ENCODE results near the gene TUT1. TPM values are rescaled to one million over a fixed set of nuclear protein-coding genes. Genes with fewer than 3 reads are reported as not detected.
"Not testable (repeated sequence)": the region's sequence is repeated elsewhere in the genome, so short reads cannot be mapped to it uniquely, and the experiment has no call there.

The TUT1 gene
- total RNA-seq, 3 donors from 2014 or later (not counting 1 experiment from before 2014, with no cell fraction given): 20.0 to 28.9 (median 26.2) TPM

GRCh38 chr11:62567018-62567633 lies 24.2 kb downstream of the TUT1 start:
- Histone ChIP-seq H3K27me3 (ENCODE audit: control insufficient read depth, insufficient read depth, low read length) (no peaks in the 10 kb centered on the region), H3K36me3 (ENCODE audit: control insufficient read depth, insufficient read depth, low read length) (peaks cover 66% of the 10 kb centered on the region), H3K4me1 (ENCODE audit: control insufficient read depth, insufficient read depth, low read length) (no peaks in the 10 kb centered on the region), H3K9me3 (ENCODE audit: control insufficient read depth, insufficient read depth, low read length) (no peaks in the 10 kb centered on the region), H3K4me3 (ENCODE audit: low read length) (no peak overlapping the region), H3K27ac (ENCODE audit: low read length) (no peak overlapping the region)
- WGBS (ENCODE audit: insufficient coverage): 87% methylated on average over 8 of the region's 8 CpGs
- TF ChIP-seq CTCF (IDR thresholded peaks at IDR 0.05): no peak
- DNase-seq: no peak
- no peaks in the 10 kb centered on the region for H3K9me3 Mint-ChIP-seq
- H3K27me3 Mint-ChIP-seq (ENCODE audit: low read depth in 2 of 2): no peaks in the 10 kb centered on the region
- intact Hi-C loops (cut with micrococcal nuclease): no loop called here
- H3K36me3 Mint-ChIP-seq: peaks cover 28% of the 10 kb centered on the region
- ATAC-seq: no peak
- peaks cover 16 to 33% of the 10 kb centered on the region in 2 donors for H3K4me1 Mint-ChIP-seq
- H3K4me3 Mint-ChIP-seq: no peak overlapping the region
- H3K27ac Mint-ChIP-seq: peak overlapping the region; percentile 43 to 47

GRCh38 chr11:62566247-62566646 lies 25.1 kb downstream of the TUT1 start:
- ATAC-seq (no peak), DNase-seq (no peak)
- Mint-ChIP-seq H3K4me3 (no peak overlapping the region), H3K4me1 (peaks cover 9 to 24% of the 10 kb centered on the region in 2 donors), H3K27ac (peak overlapping the region in 1 of 2 donors; percentile 47), H3K36me3 (peaks cover 22% of the 10 kb centered on the region), H3K9me3 (no peaks in the 10 kb centered on the region), H3K27me3 (ENCODE audit: low read depth in 2 of 2) (no peaks in the 10 kb centered on the region)
- intact Hi-C loops (cut with micrococcal nuclease): no loop called here
- H3K27ac ChIP-seq (ENCODE audit: low read length): no peak overlapping the region
- no peaks in the 10 kb centered on the region for H3K9me3 ChIP-seq (ENCODE audit: control insufficient read depth, insufficient read depth, low read length)
- no peak for TF ChIP-seq CTCF (IDR thresholded peaks at IDR 0.05)
- peaks cover 66% of the 10 kb centered on the region for H3K36me3 ChIP-seq (ENCODE audit: control insufficient read depth, insufficient read depth, low read length)
- H3K4me1 ChIP-seq (ENCODE audit: control insufficient read depth, insufficient read depth, low read length): no peaks in the 10 kb centered on the region
- no peak overlapping the region for H3K4me3 ChIP-seq (ENCODE audit: low read length)
- WGBS (ENCODE audit: insufficient coverage): 98% methylated on average over 8 of the region's 8 CpGs
- H3K27me3 ChIP-seq (ENCODE audit: control insufficient read depth, insufficient read depth, low read length): no peaks in the 10 kb centered on the region

- Histone ChIP-seq H3K36me3 (ENCODE audit: control insufficient read depth, insufficient read depth, low read length) (peaks cover 59% of the 10 kb centered on the region), H3K27ac (ENCODE audit: low read length) (no peak overlapping the region), H3K4me3 (ENCODE audit: low read length) (no peak overlapping the region), H3K27me3 (ENCODE audit: control insufficient read depth, insufficient read depth, low read length) (no peaks in the 10 kb centered on the region), H3K9me3 (ENCODE audit: control insufficient read depth, insufficient read depth, low read length) (no peaks in the 10 kb centered on the region), H3K4me1 (ENCODE audit: control insufficient read depth, insufficient read depth, low read length) (peaks cover 4% of the 10 kb centered on the region)
- Mint-ChIP-seq H3K27ac (peak overlapping the region in 1 of 2 donors; percentile 24), H3K36me3 (peaks cover 21% of the 10 kb centered on the region), H3K27me3 (ENCODE audit: low read depth in 2 of 2) (no peaks in the 10 kb centered on the region), H3K4me3 (no peak overlapping the region), H3K9me3 (no peaks in the 10 kb centered on the region), H3K4me1 (peaks cover 16 to 26% of the 10 kb centered on the region in 2 donors)
- WGBS (ENCODE audit: insufficient coverage): 94% methylated on average over 5 of the region's 5 CpGs
- no peak for TF ChIP-seq CTCF (IDR thresholded peaks at IDR 0.05)
- intact Hi-C loops (cut with micrococcal nuclease): no loop called here
- ATAC-seq (no peak), DNase-seq (no peak)
Measured at GRCh38 chr11:62565100-62565802, 26.1 kb downstream of the TUT1 start.

- H3K27me3 ChIP-seq (ENCODE audit: control insufficient read depth, insufficient read depth, low read length); intact Hi-C loops (cut with micrococcal nuclease); H3K27me3 Mint-ChIP-seq (ENCODE audit: low read depth in 2 of 2); ATAC-seq; H3K4me3 Mint-ChIP-seq; H3K9me3 Mint-ChIP-seq; DNase-seq; H3K9me3 ChIP-seq (ENCODE audit: control insufficient read depth, insufficient read depth, low read length); H3K27ac ChIP-seq (ENCODE audit: low read length); H3K4me3 ChIP-seq (ENCODE audit: low read length): not testable (repeated sequence)
- Mint-ChIP-seq H3K36me3 (peaks cover 19% of the 10 kb centered on the region), H3K4me1 (peaks cover 34 to 49% of the 10 kb centered on the region in 2 donors), H3K27ac (peak overlapping the region; percentile 3 to 42)
- Histone ChIP-seq H3K4me1 (ENCODE audit: control insufficient read depth, insufficient read depth, low read length) (peaks cover 37% of the 10 kb centered on the region), H3K36me3 (ENCODE audit: control insufficient read depth, insufficient read depth, low read length) (peaks cover 55% of the 10 kb centered on the region)
- WGBS (ENCODE audit: insufficient coverage): 98% methylated on average over 3 of the region's 3 CpGs
Measured at GRCh38 chr11:62561677-62562230, 29.6 kb downstream of the TUT1 start.

Measured in natural killer cell (primary cell).